ENCODE data around the gene SLC25A36. TPM values are rescaled to one million over a fixed set of nuclear protein-coding genes. Genes with fewer than 3 reads are reported as not detected.
"Not testable (repeated sequence)": the region's sequence is repeated elsewhere in the genome, so short reads cannot be mapped to it uniquely, and the experiment has no call there.

The SLC25A36 gene
- total and polyA plus RNA-seq, 2 experiments from 2014 or later = 45.1 to 61.5 TPM

GRCh38 chr3:141015481-141015880, 73.8 kb downstream of the SLC25A36 start:
- H3K9ac ChIP-seq = no peak overlapping the region
- H3K4me2 ChIP-seq (ENCODE audit: unreplicated experiment) = no peak overlapping the region
- DNase-seq = peak; percentile 29
- no peaks in the 10 kb centered on the region for H3K36me3 ChIP-seq (ENCODE audit: low read depth)
- in situ Hi-C loops (cut with MboI) = loop anchor here (10.0 kb wide), 1 partner anchor 179 kb away; no protein-coding TSS in a partner anchor
- H2AFZ ChIP-seq = no peak overlapping the region
- no peaks in the 10 kb centered on the region for H3K79me2 ChIP-seq (ENCODE audit: insufficient read depth)
- no peaks in the 10 kb centered on the region for H3F3A ChIP-seq (ENCODE audit: insufficient read depth)
- no peak overlapping the region for H3K4me3 ChIP-seq
- H4K20me1 ChIP-seq (ENCODE audit: insufficient read depth) = no peaks in the 10 kb centered on the region
- H3K4me1 ChIP-seq (ENCODE audit: insufficient read depth) = no peaks in the 10 kb centered on the region
- no peaks in the 10 kb centered on the region for H3K9me3 ChIP-seq (ENCODE audit: low read depth)
- TF ChIP-seq EZH2phosphoT487 (IDR thresholded peaks at IDR 0.05; ENCODE audit: insufficient read depth, low read depth) (no peak), EZH2 (IDR thresholded peaks at IDR 0.05; ENCODE audit: insufficient read depth, poor library complexity, severe bottlenecking) (no peak)
- no peaks in the 10 kb centered on the region for H3K9me2 ChIP-seq (ENCODE audit: insufficient read depth)
- peaks cover 16% of the 10 kb centered on the region for H3K27me3 ChIP-seq (replicated peaks; ENCODE audit: insufficient read depth)
- no peak overlapping the region for H3K27ac ChIP-seq
- WGBS, 2 experiments (ENCODE audit: low coverage in 1 of 2, low lambda C conversion rate in 2 of 2, missing lambda C conversion rate in 2 of 2) = 64 to 66% methylated on average over 3 of the region's 3 CpGs

DNA sequence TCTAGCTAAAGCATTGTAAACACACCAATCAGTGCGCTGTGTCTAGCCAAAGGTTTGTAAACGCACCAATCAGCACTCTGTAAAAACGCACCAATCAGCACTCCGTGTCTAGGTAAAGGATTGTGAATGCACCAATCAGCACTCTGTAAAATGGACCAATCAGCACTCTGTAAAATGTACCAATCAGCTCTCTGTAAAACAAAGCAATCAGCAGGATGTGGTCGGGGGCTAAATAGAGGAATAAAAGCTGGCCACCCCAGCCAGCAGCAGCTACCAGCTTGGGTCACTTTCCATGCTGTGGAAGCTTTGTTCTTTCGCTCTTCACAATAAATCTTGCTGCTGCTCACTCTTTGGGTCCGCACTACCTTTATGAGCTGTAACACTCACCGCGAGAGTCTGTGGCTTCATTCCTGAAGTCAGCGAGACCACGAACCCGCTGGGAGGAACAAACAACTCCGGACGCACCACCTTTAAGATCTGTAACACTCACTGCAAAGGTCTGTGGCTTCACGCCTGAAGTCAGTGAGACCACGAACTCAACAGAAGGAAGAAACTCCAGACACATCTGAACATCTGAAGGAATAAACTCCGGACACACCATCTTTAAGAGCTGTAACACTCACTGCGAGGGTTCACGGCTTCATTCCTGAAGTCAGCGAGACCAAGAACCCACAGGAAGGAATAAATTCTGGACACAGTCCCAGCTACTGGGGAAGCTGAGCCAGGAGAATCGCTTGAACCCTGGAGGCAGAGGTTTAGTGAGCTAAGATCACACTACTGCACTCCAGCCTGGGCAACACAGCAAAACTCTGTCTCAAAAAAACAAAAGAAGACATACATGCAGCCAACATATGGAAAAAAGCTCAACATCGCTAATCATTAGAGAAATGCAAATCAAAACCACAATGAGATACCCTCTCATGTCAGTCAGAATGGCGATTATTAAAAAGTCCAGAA, 76.0 kb downstream of the SLC25A36 start:
- not testable (repeated sequence) for H3K9me2 ChIP-seq (ENCODE audit: insufficient read depth); H3F3A ChIP-seq (ENCODE audit: insufficient read depth); DNase-seq; H3K4me2 ChIP-seq (ENCODE audit: unreplicated experiment); H3K9ac ChIP-seq; H3K4me3 ChIP-seq; H2AFZ ChIP-seq; H4K20me1 ChIP-seq (ENCODE audit: insufficient read depth); H3K4me1 ChIP-seq (ENCODE audit: insufficient read depth); H3K27ac ChIP-seq; H3K9me3 ChIP-seq (ENCODE audit: low read depth); H3K36me3 ChIP-seq (ENCODE audit: low read depth); H3K79me2 ChIP-seq (ENCODE audit: insufficient read depth)
- in situ Hi-C loops (cut with MboI) = loop anchor here (10.0 kb wide), 1 partner anchor 177 kb away; no protein-coding TSS in a partner anchor
- WGBS, 2 experiments (ENCODE audit: low coverage in 1 of 2, low lambda C conversion rate in 2 of 2, missing lambda C conversion rate in 2 of 2) = 64 to 66% methylated on average over 21 to 22 of the region's 23 CpGs
- peaks cover 12% of the 10 kb centered on the region for H3K27me3 ChIP-seq (replicated peaks; ENCODE audit: insufficient read depth)

DNA sequence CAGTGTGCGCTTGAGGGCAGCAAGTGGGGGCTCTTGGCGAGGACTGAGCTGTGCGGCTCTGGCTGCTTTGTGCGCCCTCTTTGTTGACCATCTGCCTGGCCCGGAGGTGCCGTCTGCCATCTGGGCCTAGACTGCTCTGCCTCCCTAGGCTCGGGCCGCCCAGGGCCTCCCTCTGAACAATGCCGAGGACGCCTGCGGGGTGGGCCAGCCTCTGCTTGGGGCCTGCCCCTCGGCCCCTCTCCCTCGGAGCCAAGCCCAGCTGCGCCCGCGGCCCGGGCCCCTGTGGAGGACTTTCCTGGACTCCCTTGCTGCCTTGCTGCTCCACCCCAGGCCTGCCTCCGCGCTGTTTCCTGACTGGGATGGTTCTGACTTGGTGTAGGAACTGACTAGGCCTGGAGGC, 77.6 kb downstream of the SLC25A36 start:
- H4K20me1 ChIP-seq (ENCODE audit: insufficient read depth) = no peaks in the 10 kb centered on the region
- in situ Hi-C loops (cut with MboI) = loop anchor here (10.0 kb wide), 1 partner anchor 176 kb away; no protein-coding TSS in a partner anchor
- no peaks in the 10 kb centered on the region for H3K36me3 ChIP-seq (ENCODE audit: low read depth)
- H3F3A ChIP-seq (ENCODE audit: insufficient read depth) = no peaks in the 10 kb centered on the region
- no peaks in the 10 kb centered on the region for H3K79me2 ChIP-seq (ENCODE audit: insufficient read depth)
- H3K27ac ChIP-seq = no peak overlapping the region
- DNase-seq = no peak
- peaks cover 12% of the 10 kb centered on the region for H3K27me3 ChIP-seq (replicated peaks; ENCODE audit: insufficient read depth)
- WGBS, 2 experiments (ENCODE audit: low coverage in 1 of 2, low lambda C conversion rate in 2 of 2, missing lambda C conversion rate in 2 of 2) = 81 to 89% methylated on average over 11 to 19 of the region's 19 CpGs
- no peak overlapping the region for H3K9ac ChIP-seq
- no peak overlapping the region for H3K4me3 ChIP-seq
- no peak for TF ChIP-seq EZH2 (IDR thresholded peaks at IDR 0.05; ENCODE audit: insufficient read depth, poor library complexity, severe bottlenecking)
- no peak for TF ChIP-seq EZH2phosphoT487 (IDR thresholded peaks at IDR 0.05; ENCODE audit: insufficient read depth, low read depth)
- no peak overlapping the region for H2AFZ ChIP-seq
- H3K9me3 ChIP-seq (ENCODE audit: low read depth) = no peaks in the 10 kb centered on the region
- H3K9me2 ChIP-seq (ENCODE audit: insufficient read depth) = no peaks in the 10 kb centered on the region
- H3K4me2 ChIP-seq (ENCODE audit: unreplicated experiment) = no peak overlapping the region
- no peaks in the 10 kb centered on the region for H3K4me1 ChIP-seq (ENCODE audit: insufficient read depth)

DNA sequence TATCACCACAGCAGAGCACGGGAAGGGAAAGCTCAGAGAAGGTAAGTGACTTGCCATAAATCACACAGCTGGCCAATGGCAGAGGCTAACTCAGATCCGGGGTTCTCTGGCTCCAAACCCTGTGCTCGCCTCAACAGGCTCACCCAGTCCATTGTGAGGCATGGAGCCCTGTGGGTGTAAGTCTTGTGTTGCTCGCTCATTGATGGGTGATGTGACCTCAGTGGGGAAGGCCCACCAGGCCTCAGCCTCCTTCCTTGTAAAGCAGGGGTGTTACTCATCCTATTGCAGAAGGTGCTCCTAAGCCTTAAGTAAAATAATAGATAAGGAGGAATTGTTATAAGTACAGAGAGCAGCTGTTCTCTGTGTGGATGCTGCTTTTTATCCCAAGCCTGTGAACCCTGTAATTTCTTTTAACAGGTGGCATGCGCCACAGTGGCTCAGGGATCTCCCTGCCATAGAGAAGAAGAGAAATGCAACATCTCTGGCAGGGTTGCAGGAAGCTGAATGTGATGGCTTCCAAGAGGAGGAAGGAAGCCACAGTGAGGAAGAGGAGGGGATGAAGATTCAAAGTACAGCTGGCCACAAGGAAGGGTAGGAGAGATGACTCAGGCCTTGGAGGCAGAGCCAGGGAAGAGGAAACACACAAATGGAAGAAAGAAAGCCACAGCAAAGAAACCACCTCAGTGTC, 78.7 kb downstream of the SLC25A36 start:
- in situ Hi-C loops (cut with MboI) = no loop called here
- H3K9me3 ChIP-seq (ENCODE audit: low read depth) = no peaks in the 10 kb centered on the region

More for the DNA sequence above, 78.7 kb downstream of the SLC25A36 start:
- TF ChIP-seq EZH2phosphoT487 (IDR thresholded peaks at IDR 0.05; ENCODE audit: insufficient read depth, low read depth) = no peak
- TF ChIP-seq EZH2 (IDR thresholded peaks at IDR 0.05; ENCODE audit: insufficient read depth, poor library complexity, severe bottlenecking) = no peak
- no peaks in the 10 kb centered on the region for H4K20me1 ChIP-seq (ENCODE audit: insufficient read depth)
- no peak overlapping the region for H3K4me2 ChIP-seq (ENCODE audit: unreplicated experiment)
- 47 to 54% methylated on average over 5 of the region's 5 CpGs for WGBS, 2 experiments (ENCODE audit: low coverage in 1 of 2, low lambda C conversion rate in 2 of 2, missing lambda C conversion rate in 2 of 2)
- peaks cover 2% of the 10 kb centered on the region; the same call in 1 of the 2 replicates for H3K27me3 ChIP-seq (replicated peaks; ENCODE audit: insufficient read depth)
- H3K4me3 ChIP-seq = no peak overlapping the region
- no peak overlapping the region for H3K9ac ChIP-seq
- no peaks in the 10 kb centered on the region for H3K4me1 ChIP-seq (ENCODE audit: insufficient read depth)
- H2AFZ ChIP-seq = no peak overlapping the region
- no peaks in the 10 kb centered on the region for H3F3A ChIP-seq (ENCODE audit: insufficient read depth)
- DNase-seq = no peak
- H3K27ac ChIP-seq = no peak overlapping the region
- H3K9me2 ChIP-seq (ENCODE audit: insufficient read depth) = no peaks in the 10 kb centered on the region
- no peaks in the 10 kb centered on the region for H3K79me2 ChIP-seq (ENCODE audit: insufficient read depth)
- no peaks in the 10 kb centered on the region for H3K36me3 ChIP-seq (ENCODE audit: low read depth)

Measured in GM23248 (cell line).